ENCODE results near the gene DCUN1D3.

DCUN1D3 gene

DNA sequence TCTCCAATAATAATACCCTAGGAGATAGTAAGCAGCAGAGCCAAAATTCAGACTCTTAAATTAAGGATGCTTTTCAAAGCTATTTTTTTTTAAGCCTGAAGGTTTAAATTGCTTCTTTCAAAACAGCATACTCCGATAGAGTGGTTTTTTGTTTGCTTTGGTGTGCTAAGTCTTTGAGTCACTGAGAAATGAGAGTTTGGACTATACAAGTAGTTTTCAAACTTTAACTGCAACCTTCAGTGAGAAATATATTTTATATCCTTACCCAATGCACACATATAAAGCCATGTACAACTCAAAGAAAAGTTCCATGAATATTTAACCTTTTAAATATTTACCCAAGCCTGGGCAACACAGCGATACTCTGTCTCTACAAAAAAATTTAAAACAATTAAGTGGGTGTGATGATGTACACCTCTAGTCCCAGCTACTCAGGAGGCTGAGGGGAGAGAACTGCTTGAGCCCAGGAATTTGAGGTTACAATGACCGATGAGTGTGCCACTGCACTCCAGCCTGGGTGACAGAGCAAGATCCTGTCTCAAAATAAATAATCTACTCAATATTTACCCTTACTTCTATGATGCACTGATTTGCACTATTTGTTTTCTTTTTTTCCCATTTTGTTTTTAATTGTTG is 19.2 kb downstream of the DCUN1D3 start:
- Histone ChIP-seq H3K4me3 (ENCODE audit: low read length) (no peak overlapping the region), H3K9ac (ENCODE audit: low read length) (no peak overlapping the region)

GRCh38 chr16:20879175-20880040 is 20.8 kb downstream of the DCUN1D3 start:
- Histone ChIP-seq H3K4me3 (ENCODE audit: low read length) (no peak overlapping the region), H3K4me1 (ENCODE audit: control insufficient read depth, insufficient read depth, low read length) (peaks cover 29% of the 10 kb centered on the region), H3K9me3 (ENCODE audit: control insufficient read depth, low read length) (no peaks in the 10 kb centered on the region), H3K9ac (ENCODE audit: low read length) (no peak overlapping the region), H3K36me3 (ENCODE audit: control insufficient read depth, insufficient read depth, low read length) (no peaks in the 10 kb centered on the region), H3K27me3 (ENCODE audit: control insufficient read depth, insufficient read depth, low read length) (no peaks in the 10 kb centered on the region)

More for the DNA sequence above, 19.2 kb downstream of the DCUN1D3 start:
- peaks cover 29% of the 10 kb centered on the region for H3K4me1 ChIP-seq (ENCODE audit: control insufficient read depth, insufficient read depth, low read length)
- no peaks in the 10 kb centered on the region for H3K36me3 ChIP-seq (ENCODE audit: control insufficient read depth, insufficient read depth, low read length)
- no peaks in the 10 kb centered on the region for H3K9me3 ChIP-seq (ENCODE audit: control insufficient read depth, low read length)
- H3K27me3 ChIP-seq (ENCODE audit: control insufficient read depth, insufficient read depth, low read length), result no peaks in the 10 kb centered on the region

- H3K36me3 ChIP-seq (ENCODE audit: control insufficient read depth, insufficient read depth, low read length), result no peaks in the 10 kb centered on the region
- no peak overlapping the region for H3K9ac ChIP-seq (ENCODE audit: low read length)
- H3K4me1 ChIP-seq (ENCODE audit: control insufficient read depth, insufficient read depth, low read length), result peaks cover 22% of the 10 kb centered on the region
- H3K4me3 ChIP-seq (ENCODE audit: low read length), result no peak overlapping the region
- no peaks in the 10 kb centered on the region for H3K27me3 ChIP-seq (ENCODE audit: control insufficient read depth, insufficient read depth, low read length)
- H3K9me3 ChIP-seq (ENCODE audit: control insufficient read depth, low read length), result no peaks in the 10 kb centered on the region
These were observed 21.4 kb downstream of the DCUN1D3 start for GRCh38 chr16:20878682-20879147.

- Histone ChIP-seq H3K4me3 (ENCODE audit: low read length) (no peak overlapping the region), H3K36me3 (ENCODE audit: control insufficient read depth, insufficient read depth, low read length) (no peaks in the 10 kb centered on the region), H3K9ac (ENCODE audit: low read length) (no peak overlapping the region), H3K9me3 (ENCODE audit: control insufficient read depth, low read length) (no peaks in the 10 kb centered on the region), H3K4me1 (ENCODE audit: control insufficient read depth, insufficient read depth, low read length) (peaks cover 14% of the 10 kb centered on the region), H3K27me3 (ENCODE audit: control insufficient read depth, insufficient read depth, low read length) (no peaks in the 10 kb centered on the region)
These were observed 24.9 kb downstream of the DCUN1D3 start for GRCh38 chr16:20875355-20875650.

DNA sequence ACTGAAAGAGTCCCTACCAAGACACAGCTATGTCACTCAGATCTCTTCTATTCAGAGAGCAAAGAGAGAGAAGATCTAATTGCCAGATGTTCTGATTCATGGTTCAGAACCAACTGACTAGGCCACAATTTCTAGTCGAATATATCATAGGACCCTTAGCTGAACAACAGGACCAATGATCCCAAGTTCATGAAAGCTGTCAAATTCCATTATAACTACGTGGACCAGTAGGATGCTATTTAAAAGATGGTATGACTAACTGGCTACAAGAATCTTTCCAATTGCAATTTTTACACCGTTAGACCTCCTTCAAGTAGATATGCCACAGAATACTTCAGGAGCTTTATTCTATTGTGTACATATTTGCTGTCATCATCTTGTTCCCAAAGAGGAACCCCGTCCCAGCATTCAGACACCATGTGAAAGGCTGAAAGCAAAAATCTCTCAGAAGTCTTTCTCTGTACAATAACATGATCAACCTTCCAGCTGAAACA is 26.0 kb downstream of the DCUN1D3 start:
- H3K27me3 ChIP-seq (ENCODE audit: control insufficient read depth, insufficient read depth, low read length), result no peaks in the 10 kb centered on the region
- peaks cover 20% of the 10 kb centered on the region for H3K4me1 ChIP-seq (ENCODE audit: control insufficient read depth, insufficient read depth, low read length)
- H3K9ac ChIP-seq (ENCODE audit: low read length), result no peak overlapping the region

GRCh38 chr16:20873331-20873730 is 26.8 kb downstream of the DCUN1D3 start:
- Histone ChIP-seq H3K4me3 (ENCODE audit: low read length) (no peak overlapping the region), H3K36me3 (ENCODE audit: control insufficient read depth, insufficient read depth, low read length) (no peaks in the 10 kb centered on the region), H3K27me3 (ENCODE audit: control insufficient read depth, insufficient read depth, low read length) (no peaks in the 10 kb centered on the region), H3K4me1 (ENCODE audit: control insufficient read depth, insufficient read depth, low read length) (peaks cover 22% of the 10 kb centered on the region), H3K9ac (ENCODE audit: low read length) (no peak overlapping the region), H3K9me3 (ENCODE audit: control insufficient read depth, low read length) (no peaks in the 10 kb centered on the region)

More for the DNA sequence above, 26.0 kb downstream of the DCUN1D3 start:
- H3K4me3 ChIP-seq (ENCODE audit: low read length), result no peak overlapping the region
- no peaks in the 10 kb centered on the region for H3K36me3 ChIP-seq (ENCODE audit: control insufficient read depth, insufficient read depth, low read length)
- no peaks in the 10 kb centered on the region for H3K9me3 ChIP-seq (ENCODE audit: control insufficient read depth, low read length)

DNA sequence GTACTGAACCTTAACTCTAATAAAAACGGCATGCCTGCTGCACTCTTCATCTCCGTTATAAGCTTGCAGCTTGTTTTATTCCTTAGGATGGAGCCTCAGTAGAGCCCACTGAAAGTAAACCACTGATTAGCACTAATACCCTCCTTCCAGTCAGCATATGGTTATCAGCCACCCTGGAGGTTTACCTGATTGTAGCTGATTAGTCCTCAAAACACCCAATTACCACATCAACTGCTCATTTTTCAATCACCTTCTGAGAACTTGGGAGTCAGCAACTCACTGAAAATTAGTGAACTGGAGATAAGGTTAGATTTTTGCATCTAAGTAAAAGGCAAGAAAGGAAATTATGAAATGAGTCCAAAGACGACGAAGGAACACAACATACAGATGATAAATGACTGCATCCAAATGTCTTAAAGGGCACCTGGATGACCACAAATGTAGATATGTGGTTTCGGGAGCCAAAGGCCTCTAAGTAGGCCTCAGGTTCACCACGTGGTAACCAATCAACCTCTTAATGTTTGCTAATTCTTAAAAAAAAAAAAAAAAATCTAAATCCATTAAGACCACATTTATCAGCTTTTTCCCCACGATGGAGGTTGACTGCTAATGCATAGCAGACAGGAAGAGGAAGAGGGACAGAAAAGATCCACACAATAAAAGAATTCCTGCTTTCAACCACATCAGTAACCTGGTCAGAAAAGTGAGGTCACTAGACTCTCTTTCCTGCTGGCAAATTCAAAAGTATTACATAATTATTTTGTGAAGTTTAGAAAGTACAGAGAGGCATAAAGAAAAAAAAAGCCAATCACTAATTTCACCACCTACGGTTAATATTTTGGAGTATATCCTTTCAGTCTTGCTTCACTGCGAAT is 28.0 kb downstream of the DCUN1D3 start:
- Histone ChIP-seq H3K4me3 (ENCODE audit: low read length) (no peak overlapping the region), H3K4me1 (ENCODE audit: control insufficient read depth, insufficient read depth, low read length) (peaks cover 30% of the 10 kb centered on the region), H3K9me3 (ENCODE audit: control insufficient read depth, low read length) (no peaks in the 10 kb centered on the region), H3K9ac (ENCODE audit: low read length) (no peak overlapping the region), H3K27me3 (ENCODE audit: control insufficient read depth, insufficient read depth, low read length) (no peaks in the 10 kb centered on the region), H3K36me3 (ENCODE audit: control insufficient read depth, insufficient read depth, low read length) (no peaks in the 10 kb centered on the region)

- Histone ChIP-seq H3K9ac (ENCODE audit: low read length) (no peak overlapping the region), H3K36me3 (ENCODE audit: control insufficient read depth, insufficient read depth, low read length) (no peaks in the 10 kb centered on the region), H3K27me3 (ENCODE audit: control insufficient read depth, insufficient read depth, low read length) (no peaks in the 10 kb centered on the region), H3K9me3 (ENCODE audit: control insufficient read depth, low read length) (no peaks in the 10 kb centered on the region), H3K4me3 (ENCODE audit: low read length) (no peak overlapping the region), H3K4me1 (ENCODE audit: control insufficient read depth, insufficient read depth, low read length) (peaks cover 39% of the 10 kb centered on the region)
These were observed 28.9 kb downstream of the DCUN1D3 start for GRCh38 chr16:20871258-20871657.

GRCh38 chr16:20870122-20870820 is 29.9 kb downstream of the DCUN1D3 start:
- no peaks in the 10 kb centered on the region for H3K36me3 ChIP-seq (ENCODE audit: control insufficient read depth, insufficient read depth, low read length)
- H3K4me1 ChIP-seq (ENCODE audit: control insufficient read depth, insufficient read depth, low read length), result peaks cover 49% of the 10 kb centered on the region
- H3K9ac ChIP-seq (ENCODE audit: low read length), result no peak overlapping the region
- H3K9me3 ChIP-seq (ENCODE audit: control insufficient read depth, low read length), result no peaks in the 10 kb centered on the region
- H3K27me3 ChIP-seq (ENCODE audit: control insufficient read depth, insufficient read depth, low read length), result no peaks in the 10 kb centered on the region
- H3K4me3 ChIP-seq (ENCODE audit: low read length), result no peak overlapping the region

DNA sequence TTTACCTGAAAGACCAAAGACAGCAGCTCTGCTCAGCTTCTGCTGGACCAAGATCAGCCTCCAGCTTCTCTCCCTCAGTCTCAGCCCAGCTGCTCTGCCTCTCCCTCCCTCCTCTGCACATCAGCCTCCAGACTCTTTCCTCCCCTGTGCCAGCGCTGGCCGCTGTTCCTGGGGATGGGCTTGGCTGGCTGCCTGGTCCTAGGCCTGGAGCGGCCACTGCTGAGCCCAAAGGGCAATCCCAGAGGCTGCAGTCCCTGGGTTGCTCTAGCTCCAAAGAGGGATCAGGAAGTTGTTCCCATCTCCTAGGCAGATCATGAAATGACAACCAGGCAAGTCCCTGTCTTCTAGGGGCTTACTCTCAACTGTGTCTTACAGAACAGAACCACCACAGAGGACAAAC is 31.3 kb downstream of the DCUN1D3 start:
- Histone ChIP-seq H3K9ac (ENCODE audit: low read length) (no peak overlapping the region), H3K36me3 (ENCODE audit: control insufficient read depth, insufficient read depth, low read length) (no peaks in the 10 kb centered on the region), H3K4me1 (ENCODE audit: control insufficient read depth, insufficient read depth, low read length) (peaks cover 50% of the 10 kb centered on the region), H3K27me3 (ENCODE audit: control insufficient read depth, insufficient read depth, low read length) (no peaks in the 10 kb centered on the region), H3K4me3 (ENCODE audit: low read length) (no peak overlapping the region), H3K9me3 (ENCODE audit: control insufficient read depth, low read length) (no peaks in the 10 kb centered on the region)

DNA sequence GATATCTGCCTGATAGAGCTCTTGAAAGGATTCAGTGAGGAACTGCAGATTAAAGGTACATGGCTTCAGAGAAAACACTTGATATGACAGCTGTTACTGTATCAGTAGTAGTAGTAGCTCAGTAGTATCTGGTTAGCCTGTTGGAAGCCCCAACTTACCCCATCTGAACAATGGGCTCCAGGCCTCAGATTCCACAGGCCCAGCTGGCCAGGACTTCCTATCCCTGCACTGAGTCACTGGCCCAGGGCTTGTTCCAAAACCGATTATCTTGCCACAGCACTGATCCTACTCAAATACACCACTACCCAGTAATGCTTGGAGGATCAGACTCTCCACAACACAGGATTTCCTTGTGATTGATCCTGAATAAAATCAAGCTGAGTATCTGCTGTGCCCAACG is 32.6 kb downstream of the DCUN1D3 start:
- H3K27me3 ChIP-seq (ENCODE audit: control insufficient read depth, insufficient read depth, low read length), result no peaks in the 10 kb centered on the region
- H3K4me3 ChIP-seq (ENCODE audit: low read length), result no peak overlapping the region
- H3K4me1 ChIP-seq (ENCODE audit: control insufficient read depth, insufficient read depth, low read length), result peaks cover 50% of the 10 kb centered on the region
- H3K9me3 ChIP-seq (ENCODE audit: control insufficient read depth, low read length), result no peaks in the 10 kb centered on the region
- no peak overlapping the region for H3K9ac ChIP-seq (ENCODE audit: low read length)
- H3K36me3 ChIP-seq (ENCODE audit: control insufficient read depth, insufficient read depth, low read length), result no peaks in the 10 kb centered on the region
